ENCODE results near the gene SMAD7.

GRCh38 chr18:48929212-48929612 is 21.6 kb downstream of the SMAD7 start:
- TF ChIP-seq, protein P1, sequence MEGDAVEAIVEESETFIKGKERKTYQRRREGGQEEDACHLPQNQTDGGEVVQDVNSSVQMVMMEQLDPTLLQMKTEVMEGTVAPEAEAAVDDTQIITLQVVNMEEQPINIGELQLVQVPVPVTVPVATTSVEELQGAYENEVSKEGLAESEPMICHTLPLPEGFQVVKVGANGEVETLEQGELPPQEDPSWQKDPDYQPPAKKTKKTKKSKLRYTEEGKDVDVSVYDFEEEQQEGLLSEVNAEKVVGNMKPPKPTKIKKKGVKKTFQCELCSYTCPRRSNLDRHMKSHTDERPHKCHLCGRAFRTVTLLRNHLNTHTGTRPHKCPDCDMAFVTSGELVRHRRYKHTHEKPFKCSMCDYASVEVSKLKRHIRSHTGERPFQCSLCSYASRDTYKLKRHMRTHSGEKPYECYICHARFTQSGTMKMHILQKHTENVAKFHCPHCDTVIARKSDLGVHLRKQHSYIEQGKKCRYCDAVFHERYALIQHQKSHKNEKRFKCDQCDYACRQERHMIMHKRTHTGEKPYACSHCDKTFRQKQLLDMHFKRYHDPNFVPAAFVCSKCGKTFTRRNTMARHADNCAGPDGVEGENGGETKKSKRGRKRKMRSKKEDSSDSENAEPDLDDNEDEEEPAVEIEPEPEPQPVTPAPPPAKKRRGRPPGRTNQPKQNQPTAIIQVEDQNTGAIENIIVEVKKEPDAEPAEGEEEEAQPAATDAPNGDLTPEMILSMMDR (conservative IDR thresholded peaks at IDR 0.05; ENCODE audit: low read length): no peak
- TF ChIP-seq EZH2phosphoT487 (IDR thresholded peaks at IDR 0.05; ENCODE audit: borderline replicate concordance, low read depth, low read length): no peak

All from OCI-LY7 (cell line).